SHP77 (cell line): ENCODE results near the gene TFPT.

Experiments
- DNase-seq, 2 experiments: peaks; one replicate each; lab custom pipeline; 2025; lab: John Stamatoyannopoulos, UW

TFPT gene, protein sequence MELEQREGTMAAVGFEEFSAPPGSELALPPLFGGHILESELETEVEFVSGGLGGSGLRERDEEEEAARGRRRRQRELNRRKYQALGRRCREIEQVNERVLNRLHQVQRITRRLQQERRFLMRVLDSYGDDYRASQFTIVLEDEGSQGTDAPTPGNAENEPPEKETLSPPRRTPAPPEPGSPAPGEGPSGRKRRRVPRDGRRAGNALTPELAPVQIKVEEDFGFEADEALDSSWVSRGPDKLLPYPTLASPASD

DNA sequence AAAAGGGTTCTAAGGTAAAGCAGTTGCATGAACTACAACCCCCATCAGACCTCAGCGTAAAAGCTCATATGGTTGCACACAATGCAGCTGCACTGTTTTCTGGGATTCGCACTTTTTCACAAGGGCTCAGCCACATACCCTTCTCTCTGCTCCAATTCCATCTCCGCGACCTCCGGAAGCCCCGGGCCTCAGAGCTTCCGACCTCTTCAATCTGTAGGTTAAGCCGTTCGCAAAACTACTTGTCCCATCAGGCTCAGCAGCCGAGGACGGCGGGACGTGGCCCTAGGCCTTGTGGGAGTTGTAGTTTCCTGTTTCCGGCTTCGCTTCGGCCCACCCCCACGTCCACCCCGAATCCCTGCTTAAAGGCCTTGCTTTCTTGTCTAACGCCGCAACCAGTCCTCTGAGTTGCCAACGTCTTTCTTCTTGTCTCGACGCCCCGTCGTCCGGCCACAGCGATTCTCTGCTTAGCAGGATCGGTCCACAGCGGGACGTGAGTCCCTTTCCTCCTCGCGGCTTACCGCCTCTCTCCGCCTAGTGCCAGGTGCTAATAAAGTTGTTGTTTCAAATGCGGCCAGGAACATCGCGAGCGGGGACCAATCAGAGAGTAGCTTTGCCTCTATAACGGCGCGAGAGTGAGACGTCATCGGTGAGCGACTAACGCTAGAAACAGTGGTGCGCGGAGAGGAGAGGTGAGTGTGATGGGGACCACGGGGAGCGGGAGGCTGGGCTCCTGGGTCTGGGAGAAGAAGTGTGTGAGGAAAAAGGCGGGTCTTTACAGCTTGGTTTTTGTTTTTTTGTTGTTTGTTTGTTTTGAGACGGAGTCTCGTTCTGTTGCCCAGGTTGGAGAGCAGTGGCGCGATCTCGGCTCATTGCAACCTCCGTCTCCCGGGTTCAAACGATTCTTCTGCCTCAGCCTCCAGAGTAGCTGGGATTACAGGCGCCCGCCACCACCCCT, at the start of gene TFPT, which contains the start of gene PRPF31:
Gene TFPT (minus strand): TSS at position 549 of the 955 bp plus-strand sequence. CDS start 388 bp downstream, at position 161.
Gene PRPF31 (plus strand): TSS at position 646 of the 955 bp plus-strand sequence. CDS start 2,525 bp downstream, outside the sequence.
- peak; percentile 97 for DNase-seq

GRCh38 chr19:54165222-54165621, 49.8 kb upstream of the TFPT start:
- no peak for DNase-seq

DNA sequence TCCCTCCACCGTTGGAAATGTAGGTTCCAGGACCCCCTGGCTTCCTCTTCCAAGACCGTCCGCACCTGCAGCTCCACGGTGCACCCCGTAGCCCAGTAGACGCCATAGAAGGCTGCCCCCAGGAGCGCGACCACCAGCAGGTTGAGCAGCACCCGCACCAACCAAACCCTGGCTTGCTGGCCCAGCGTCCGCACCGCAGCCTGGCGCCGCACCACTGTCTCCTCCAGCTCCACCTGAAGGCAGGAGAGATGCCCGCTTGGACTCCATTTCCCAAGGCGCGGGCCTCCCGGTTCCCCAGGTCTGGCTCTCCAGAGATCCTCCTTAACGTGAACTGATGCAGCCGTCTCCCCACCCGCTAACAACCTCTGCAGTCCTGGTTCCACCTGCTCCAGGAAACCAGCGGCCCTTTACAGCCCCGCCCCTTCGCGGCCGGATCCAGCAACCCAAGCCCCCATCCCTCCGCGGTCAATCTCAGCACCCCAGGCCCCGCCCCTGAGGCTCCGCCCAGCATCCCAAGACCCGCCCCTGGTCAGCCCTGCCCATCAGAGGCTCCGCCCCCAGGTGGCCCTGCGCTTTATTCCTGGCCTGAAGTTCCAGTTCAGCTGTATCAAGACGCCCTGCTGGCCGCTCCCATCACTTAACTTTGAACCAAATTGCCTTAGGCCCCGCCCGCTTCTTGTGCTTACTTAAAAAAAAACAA, 49.1 kb upstream of the TFPT start:
- no peak for DNase-seq

GRCh38 chr19:54162884-54163283, 47.4 kb upstream of the TFPT start:
- no peak for DNase-seq

GRCh38 chr19:54162241-54162805, 46.9 kb upstream of the TFPT start:
- peak; percentile 59 to 76 for DNase-seq

DNA sequence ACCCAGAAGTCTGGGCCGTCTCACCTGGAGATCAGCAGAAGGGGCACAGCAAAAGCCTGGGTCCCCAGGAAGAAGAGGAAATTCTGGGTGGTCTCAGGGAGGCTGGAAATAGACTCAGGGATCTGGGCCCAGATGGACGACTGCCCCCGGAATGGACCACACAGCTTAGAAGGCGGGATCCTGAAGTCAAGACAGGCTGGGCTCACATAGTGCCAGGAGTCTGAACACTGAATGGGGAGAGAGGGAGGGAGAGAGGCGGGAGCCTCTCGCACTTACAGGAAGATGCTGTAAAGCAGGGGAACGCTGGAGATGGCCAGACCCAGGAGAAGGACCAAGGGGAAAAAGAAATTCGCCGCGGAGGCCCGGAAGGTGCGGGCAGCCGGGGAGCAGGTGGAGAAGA, 45.4 kb upstream of the TFPT start:
- DNase-seq, result no peak

DNA sequence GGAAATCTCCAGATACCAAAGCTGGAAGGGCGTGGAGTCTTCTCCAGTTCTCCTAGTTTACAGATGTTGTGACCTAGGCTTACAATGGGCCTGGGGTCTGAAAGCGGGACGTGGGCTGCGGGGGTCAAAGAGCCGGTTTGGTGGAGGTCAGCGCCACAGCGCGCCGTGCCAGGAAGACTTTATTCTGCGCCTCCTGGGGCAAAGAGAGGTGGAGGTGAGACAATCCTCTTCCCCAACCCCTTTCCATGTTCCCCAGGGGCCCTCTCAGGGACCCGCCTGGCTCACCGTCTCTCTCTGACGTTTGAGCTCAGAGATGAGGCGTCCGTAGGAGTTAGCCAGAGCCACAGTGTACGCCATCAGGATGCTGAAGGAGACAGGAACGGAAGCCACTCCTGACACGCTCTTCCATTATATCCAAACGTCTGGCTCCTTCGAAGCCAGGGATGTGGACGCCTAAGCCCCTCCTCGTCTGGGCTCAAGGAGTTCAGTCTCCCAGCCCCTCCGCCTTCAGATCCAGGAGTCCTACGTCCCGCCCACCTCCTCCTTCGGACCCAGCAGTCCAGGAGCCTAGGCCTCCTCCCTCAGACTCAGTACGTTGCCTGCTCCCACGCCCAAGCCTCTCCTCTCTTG, 44.8 kb upstream of the TFPT start:
- DNase-seq, result no peak

GRCh38 chr19:54159352-54160181, 44.1 kb upstream of the TFPT start, which contains the start of gene LENG1:
TSS of gene LENG1 (minus strand) at chr19:54159721. CDS start at chr19:54159695, 26 bp downstream.
- DNase-seq, result peak; percentile 100

DNA sequence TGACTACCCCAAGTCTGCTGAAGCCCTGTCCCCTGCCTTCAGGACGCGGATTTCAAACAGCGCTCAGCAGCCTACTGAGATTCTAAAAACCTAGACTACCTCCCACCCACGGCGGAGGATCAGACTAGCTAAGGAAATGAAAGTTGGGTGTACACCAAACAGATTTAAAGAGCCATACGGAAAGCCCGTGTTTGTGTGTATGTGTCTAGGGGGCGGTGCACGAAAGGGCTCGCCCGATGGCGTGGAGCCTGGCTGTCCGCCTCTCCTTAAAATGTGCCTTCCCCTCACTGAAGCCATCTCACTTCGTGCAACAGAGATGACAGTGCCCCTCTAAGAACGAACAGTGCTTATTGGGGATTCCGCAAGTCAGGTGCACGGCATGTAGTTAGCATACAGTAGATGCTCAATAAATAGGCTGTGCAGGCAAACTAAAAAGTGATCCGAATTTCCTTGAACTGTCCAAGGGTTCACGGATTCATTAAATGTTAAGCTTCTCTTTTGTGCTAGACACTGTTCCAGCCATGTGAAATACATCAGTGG, 43.4 kb upstream of the TFPT start:
- DNase-seq, result no peak

GRCh38 chr19:54156953-54157352, 41.5 kb upstream of the TFPT start:
- no peak for DNase-seq

DNA sequence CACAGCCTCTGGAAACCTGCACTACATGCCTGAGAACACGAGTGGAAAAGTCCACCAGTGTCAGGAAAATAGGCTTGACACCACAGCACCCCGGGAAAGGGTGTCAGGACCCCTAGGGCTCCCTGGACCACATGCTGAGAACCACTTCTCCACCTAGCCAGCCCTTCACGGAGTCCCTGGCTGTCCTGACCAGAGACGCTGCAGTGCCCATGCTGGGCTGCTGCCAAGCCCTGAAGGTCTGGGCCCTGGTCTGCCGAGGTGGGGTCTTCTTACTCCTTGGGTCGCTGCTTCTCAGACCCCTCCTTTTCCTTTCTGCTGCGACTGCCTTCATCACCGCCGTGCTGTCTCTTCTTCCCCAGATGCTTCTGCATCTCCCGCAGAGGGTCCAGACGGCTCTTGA, 41.0 kb upstream of the TFPT start:
- DNase-seq, result no peak

GRCh38 chr19:54155694-54156093, 40.2 kb upstream of the TFPT start:
- DNase-seq, result no peak

- DNase-seq, result no peak
Observed at GRCh38 chr19:54154603-54155345, 39.3 kb upstream of the TFPT start.

- DNase-seq, result no peak
Observed at GRCh38 chr19:54153731-54154326, 38.4 kb upstream of the TFPT start.

DNA sequence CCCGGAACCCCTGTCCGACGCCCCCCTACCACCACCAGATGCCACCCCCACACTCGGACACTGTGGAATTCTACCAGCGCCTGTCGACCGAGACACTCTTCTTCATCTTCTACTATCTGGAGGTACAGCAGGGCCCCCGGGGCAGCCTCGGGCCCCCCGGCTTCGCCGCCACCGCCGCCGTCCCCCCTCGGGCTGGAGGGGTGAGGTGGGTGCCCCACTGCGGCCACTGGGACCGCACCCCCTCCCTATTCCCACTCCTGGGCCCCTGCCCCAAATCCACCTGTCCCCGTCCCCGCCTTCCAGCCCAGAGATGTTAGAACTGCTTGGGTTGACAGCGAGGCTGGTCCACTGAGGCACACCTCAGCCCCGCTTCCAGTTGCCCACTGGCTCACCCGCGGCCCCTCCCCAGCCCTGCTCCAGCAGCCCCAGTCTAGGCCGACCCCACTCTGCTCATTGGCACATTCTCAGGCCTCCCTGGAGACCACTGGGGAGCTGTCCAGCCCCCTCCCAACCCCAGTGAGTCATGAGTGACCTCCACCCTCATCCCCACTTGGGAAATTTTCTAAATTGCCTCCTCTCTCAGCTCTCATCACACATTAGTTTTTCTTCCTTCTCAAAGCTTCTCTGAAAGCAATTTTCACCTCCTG, 37.5 kb upstream of the TFPT start:
- no peak for DNase-seq

GRCh38 chr19:54152267-54152666, 36.8 kb upstream of the TFPT start:
- DNase-seq, result no peak

DNA sequence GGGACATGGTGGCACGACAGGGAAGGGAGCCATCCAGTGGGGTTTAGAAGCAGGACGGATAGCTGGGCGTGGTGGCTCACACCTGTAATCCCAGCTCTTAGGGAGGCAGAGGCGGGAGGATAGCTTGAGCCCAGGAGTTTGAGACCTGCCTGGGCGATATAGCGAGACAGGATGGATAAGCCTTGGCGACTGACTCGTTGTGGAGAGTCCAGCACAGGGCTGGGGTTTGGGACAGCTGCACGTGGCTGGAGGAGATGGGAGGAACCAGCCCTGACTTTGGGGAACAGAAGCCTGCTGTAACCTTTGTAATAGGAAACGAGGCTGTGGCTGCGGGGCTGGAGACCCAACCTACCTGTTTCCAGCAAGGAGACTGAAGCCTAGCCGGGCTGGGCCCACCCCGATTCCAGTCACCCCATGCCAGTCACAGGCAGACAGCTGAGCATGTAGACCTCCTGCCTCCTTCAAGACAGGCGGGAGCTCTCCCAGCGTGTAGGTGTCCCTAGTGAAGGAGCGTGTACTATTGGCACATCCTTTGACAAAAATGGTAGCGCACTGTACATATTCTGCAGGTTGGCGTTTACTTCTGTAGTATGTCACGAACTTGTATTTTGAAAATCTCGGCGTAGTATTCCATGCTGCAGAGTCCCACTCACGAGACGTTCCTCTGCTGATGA, 36.0 kb upstream of the TFPT start:
- no peak for DNase-seq
